Panc1 (cell line): Measurements from ENCODE around the gene BSND. TPM values are rescaled to one million over a fixed set of nuclear protein-coding genes. Genes with fewer than 3 reads are reported as not detected.
"Not testable (repeated sequence)": the region's sequence is repeated elsewhere in the genome, so short reads cannot be mapped to it uniquely, and the experiment has no call there.

Source experiments
- ATAC-seq: fragments of 200-7000 bp; cut with Tn5 transposase; 2 replicates; pipeline ENCODE4 v1.9.1; 2020; ENCODE audit warnings: mild to moderate bottlenecking, moderate library complexity
- BruUV-seq: library from RNA; stranded (reverse); fragments of 400-500 nt; replicated peaks from 2 replicates; lab custom pipeline; 2021; lab: Mats Ljungman, UMichigan
- CTCF ChIA-PET: fragments of 300-600 bp; sonication (Branson Sonifier 250); formaldehyde crosslinking; loops from one replicate; lab custom pipeline; 2022; ENCODE audit warnings: antibody characterized with exemption; lab: Charles Lee
- POLR2A ChIA-PET: fragments of 300-600 bp; sonication (Branson Sonifier 250); formaldehyde crosslinking; loops from one replicate; lab custom pipeline; 2022; ENCODE audit warnings: antibody characterized with exemption; lab: Charles Lee
- DNase-seq: peaks from one replicate; pipeline ENCODE4 v3.0.0-alpha.2; 2010; ENCODE audit warnings: low read depth, low spot score
- H3K27ac ChIP-seq: 2 replicates; pipeline ENCODE4 v1.5.1; 2011; ENCODE audit warnings: mild to moderate bottlenecking, low read length, inconsistent platforms
- H3K27me3 ChIP-seq: fragments of 200-500 bp; sonication (Bioruptor generic); 2 replicates; pipeline ENCODE4 v1.6.0; 2014; ENCODE audit warnings: low read length, inconsistent platforms; ENCODE audit not compliant: control insufficient read depth, insufficient read depth
- H3K36me3 ChIP-seq: fragments of 200-500 bp; sonication (Bioruptor generic); 2 replicates; pipeline ENCODE4 v1.5.1; 2014; ENCODE audit warnings: inconsistent platforms, mild to moderate bottlenecking, low read length, moderate library complexity; ENCODE audit not compliant: control insufficient read depth, insufficient read depth
- H3K4me1 ChIP-seq: 2 replicates; pipeline ENCODE4 v1.5.1; 2011; ENCODE audit warnings: inconsistent platforms, mild to moderate bottlenecking, low read length, moderate library complexity; ENCODE audit not compliant: control insufficient read depth, insufficient read depth
- H3K4me3 ChIP-seq, 2 experiments: 2 replicates each; pipeline ENCODE4 v1.5.1; 2011 to 2012; ENCODE audit warnings: low read depth in 2 of 2, low read length in 2 of 2, mild to moderate bottlenecking in 2 of 2, inconsistent platforms in 1 of 2, moderate library complexity in 1 of 2
- H3K9me3 ChIP-seq: fragments of 200-500 bp; sonication (Bioruptor generic); 2 replicates; pipeline ENCODE4 v1.5.1; 2014; ENCODE audit warnings: low read depth, mild to moderate bottlenecking, inconsistent platforms, low read length, moderate library complexity; ENCODE audit not compliant: control insufficient read depth, insufficient read depth
- POLR2AphosphoS5 ChIP-seq: IDR thresholded peaks from 2 replicates; pipeline ENCODE4 v1.6.1; 2012; ENCODE audit warnings: mild to moderate bottlenecking, low read depth, low read length, moderate library complexity
- SIN3A ChIP-seq: IDR thresholded peaks from 2 replicates; pipeline ENCODE4 v1.6.1; 2012; ENCODE audit warnings: low read depth, mild to moderate bottlenecking, low read length, moderate library complexity, borderline replicate concordance; ENCODE audit not compliant: insufficient read depth
- TCF7L2 ChIP-seq: IDR thresholded peaks from 2 replicates; pipeline ENCODE4 v1.6.1; 2011; ENCODE audit warnings: mild to moderate bottlenecking, low read depth, low read length, inconsistent platforms
- in situ Hi-C: cut with HindIII; loops from 2 replicates; pipeline ENCODE4 v1.10.0; 2016; ENCODE audit warnings: low sequenced_read_pairs, low pct_unique_long_range_greater_than_20kb
- intact Hi-C: fragments of 100-400 bp; cut with micrococcal nuclease; formaldehyde crosslinking; loops from one replicate; pipeline ENCODE4 v1.10.0; 2022; ENCODE audit not compliant: unreplicated experiment
- total RNA-seq: library from RNA; stranded (reverse); gene quantifications from one replicate; pipeline ENCODE4 v1.2.1, GENCODE V29; 2021; ENCODE audit not compliant: unreplicated experiment
- TF ChIP-seq, protein P1 (sequence below), 2 experiments: IDR thresholded peaks; 2 replicates each; pipeline ENCODE4 v1.6.1; 2011 to 2012; ENCODE audit warnings: low read depth in 2 of 2, control low read depth in 1 of 2, low read length in 1 of 2, mild to moderate bottlenecking in 1 of 2, moderate library complexity in 1 of 2; ENCODE audit not compliant: insufficient read depth in 1 of 2
- TF ChIP-seq, protein P2 (sequence below): fragments of 450-650 bp; IDR thresholded peaks from 2 replicates; pipeline ENCODE4 v1.5.1; 2017; ENCODE audit warnings: mild to moderate bottlenecking

Gene BSND
- total RNA-seq, 1 experiment from 2014 or later: not detected

DNA sequence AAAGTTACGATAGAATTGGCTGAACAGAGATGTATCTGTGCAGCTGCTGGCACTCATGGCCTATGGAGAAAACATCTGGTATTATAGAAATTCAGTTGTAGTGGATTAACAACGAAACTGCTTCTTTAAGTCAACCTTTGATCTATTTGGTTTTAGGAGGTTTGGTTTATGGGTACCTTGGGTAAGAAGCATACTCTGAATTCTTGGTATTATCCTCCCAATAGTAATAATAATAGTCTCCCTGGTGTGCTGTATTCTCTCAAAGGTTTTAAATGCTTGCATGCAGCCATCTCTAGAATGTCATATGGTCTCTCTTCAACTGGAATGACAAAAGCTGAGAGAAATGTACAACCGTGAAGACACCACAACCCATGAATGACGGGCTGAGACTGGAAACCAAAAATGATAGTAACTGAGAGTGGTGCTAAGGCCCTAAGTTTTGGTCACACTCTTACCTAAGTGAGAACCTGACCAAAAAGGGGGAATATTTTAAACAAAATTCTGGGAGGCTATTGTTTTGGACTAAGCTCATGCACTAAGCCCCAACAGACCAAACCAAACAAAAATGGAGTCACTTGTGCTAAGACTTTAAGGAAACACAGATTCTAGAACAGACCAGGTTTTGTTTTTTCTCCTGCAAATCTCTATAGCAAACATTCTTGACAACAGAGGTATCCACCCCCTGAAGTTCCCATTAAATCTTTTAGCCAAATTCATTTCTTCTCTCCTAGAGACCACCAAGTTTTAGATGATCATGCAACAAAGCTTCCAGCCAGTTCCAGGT lies 35.9 kb upstream of the BSND start:
- DNase-seq: no peak
- Histone ChIP-seq H3K27ac (no peak overlapping the region), H3K36me3 (no peaks in the 10 kb centered on the region), H3K27me3 (no peaks in the 10 kb centered on the region; the same call in 1 of the 2 replicates), H3K9me3 (peaks cover 3% of the 10 kb centered on the region; the same call in 1 of the 2 replicates), H3K4me1 (no peaks in the 10 kb centered on the region), H3K4me3 (no peak overlapping the region)
- TF ChIP-seq, protein P1, sequence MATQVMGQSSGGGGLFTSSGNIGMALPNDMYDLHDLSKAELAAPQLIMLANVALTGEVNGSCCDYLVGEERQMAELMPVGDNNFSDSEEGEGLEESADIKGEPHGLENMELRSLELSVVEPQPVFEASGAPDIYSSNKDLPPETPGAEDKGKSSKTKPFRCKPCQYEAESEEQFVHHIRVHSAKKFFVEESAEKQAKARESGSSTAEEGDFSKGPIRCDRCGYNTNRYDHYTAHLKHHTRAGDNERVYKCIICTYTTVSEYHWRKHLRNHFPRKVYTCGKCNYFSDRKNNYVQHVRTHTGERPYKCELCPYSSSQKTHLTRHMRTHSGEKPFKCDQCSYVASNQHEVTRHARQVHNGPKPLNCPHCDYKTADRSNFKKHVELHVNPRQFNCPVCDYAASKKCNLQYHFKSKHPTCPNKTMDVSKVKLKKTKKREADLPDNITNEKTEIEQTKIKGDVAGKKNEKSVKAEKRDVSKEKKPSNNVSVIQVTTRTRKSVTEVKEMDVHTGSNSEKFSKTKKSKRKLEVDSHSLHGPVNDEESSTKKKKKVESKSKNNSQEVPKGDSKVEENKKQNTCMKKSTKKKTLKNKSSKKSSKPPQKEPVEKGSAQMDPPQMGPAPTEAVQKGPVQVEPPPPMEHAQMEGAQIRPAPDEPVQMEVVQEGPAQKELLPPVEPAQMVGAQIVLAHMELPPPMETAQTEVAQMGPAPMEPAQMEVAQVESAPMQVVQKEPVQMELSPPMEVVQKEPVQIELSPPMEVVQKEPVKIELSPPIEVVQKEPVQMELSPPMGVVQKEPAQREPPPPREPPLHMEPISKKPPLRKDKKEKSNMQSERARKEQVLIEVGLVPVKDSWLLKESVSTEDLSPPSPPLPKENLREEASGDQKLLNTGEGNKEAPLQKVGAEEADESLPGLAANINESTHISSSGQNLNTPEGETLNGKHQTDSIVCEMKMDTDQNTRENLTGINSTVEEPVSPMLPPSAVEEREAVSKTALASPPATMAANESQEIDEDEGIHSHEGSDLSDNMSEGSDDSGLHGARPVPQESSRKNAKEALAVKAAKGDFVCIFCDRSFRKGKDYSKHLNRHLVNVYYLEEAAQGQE (IDR thresholded peaks at IDR 0.05; ENCODE audit: insufficient read depth in 1 of 2, low read depth in 2 of 2, low read length in 1 of 2): no peak
- TF ChIP-seq, protein P2, sequence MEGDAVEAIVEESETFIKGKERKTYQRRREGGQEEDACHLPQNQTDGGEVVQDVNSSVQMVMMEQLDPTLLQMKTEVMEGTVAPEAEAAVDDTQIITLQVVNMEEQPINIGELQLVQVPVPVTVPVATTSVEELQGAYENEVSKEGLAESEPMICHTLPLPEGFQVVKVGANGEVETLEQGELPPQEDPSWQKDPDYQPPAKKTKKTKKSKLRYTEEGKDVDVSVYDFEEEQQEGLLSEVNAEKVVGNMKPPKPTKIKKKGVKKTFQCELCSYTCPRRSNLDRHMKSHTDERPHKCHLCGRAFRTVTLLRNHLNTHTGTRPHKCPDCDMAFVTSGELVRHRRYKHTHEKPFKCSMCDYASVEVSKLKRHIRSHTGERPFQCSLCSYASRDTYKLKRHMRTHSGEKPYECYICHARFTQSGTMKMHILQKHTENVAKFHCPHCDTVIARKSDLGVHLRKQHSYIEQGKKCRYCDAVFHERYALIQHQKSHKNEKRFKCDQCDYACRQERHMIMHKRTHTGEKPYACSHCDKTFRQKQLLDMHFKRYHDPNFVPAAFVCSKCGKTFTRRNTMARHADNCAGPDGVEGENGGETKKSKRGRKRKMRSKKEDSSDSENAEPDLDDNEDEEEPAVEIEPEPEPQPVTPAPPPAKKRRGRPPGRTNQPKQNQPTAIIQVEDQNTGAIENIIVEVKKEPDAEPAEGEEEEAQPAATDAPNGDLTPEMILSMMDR: no peak
- no peak for TF ChIP-seq POLR2AphosphoS5
- TF ChIP-seq SIN3A: no peak
- no peak for TF ChIP-seq TCF7L2
- intact Hi-C loops: no loop called here
- POLR2A ChIA-PET: no interaction called here
- ATAC-seq: no peak
- in situ Hi-C loops: no loop called here
- BruUV-seq: no TSS peak
- CTCF ChIA-PET: no interaction called here

DNA sequence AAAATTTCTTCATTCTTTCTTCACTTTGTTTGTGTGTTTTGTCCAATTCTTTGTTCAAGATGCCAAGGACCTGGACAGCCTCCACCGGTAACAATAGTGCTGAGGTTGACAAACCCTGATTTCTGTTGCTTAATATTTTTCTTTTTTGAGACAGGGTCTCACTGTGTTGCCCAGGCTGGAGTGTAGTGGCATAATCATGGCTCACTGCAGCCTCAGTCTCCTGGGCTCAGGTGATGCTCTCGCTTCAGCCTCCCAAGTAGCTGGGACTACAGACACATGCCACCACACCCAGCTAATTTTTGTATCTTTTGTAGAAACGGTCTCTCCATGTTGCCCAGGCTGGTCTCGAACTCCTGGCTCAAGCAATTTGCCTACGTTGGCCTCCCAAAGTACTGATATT lies 34.9 kb upstream of the BSND start:
- intact Hi-C loops, BruUV-seq, CTCF ChIA-PET, H3K4me1 ChIP-seq, H3K27me3 ChIP-seq, H3K9me3 ChIP-seq, in situ Hi-C loops, ATAC-seq, DNase-seq, H3K36me3 ChIP-seq, H3K4me3 ChIP-seq, H3K27ac ChIP-seq: not testable (repeated sequence)
- POLR2A ChIA-PET: interaction anchor here (0.6 kb wide), 1 partner anchor 1103 kb away, joined by 5 read pairs; no protein-coding TSS in a partner anchor
